Activated CD8-positive, alpha-beta T cell treated with anti-CD3 and anti-CD28 coated beads for 36 hours (primary cell): ENCODE results near the gene DNAJC6. TPM values are rescaled to one million over a fixed set of nuclear protein-coding genes. Genes with fewer than 3 reads are reported as not detected.

Experiments
- ATAC-seq: fragments of 200-7000 bp; cut with Tn5 transposase; one replicate; pipeline ENCODE4 v1.10.0; 2021; ENCODE audit warnings: mild to moderate bottlenecking, moderate library complexity
- CTCF ChIA-PET: fragments of 350-600 bp; sonication (Branson Sonifier 250); formaldehyde crosslinking; loops from one replicate; lab custom pipeline; 2021; ENCODE audit warnings: antibody characterized with exemption; lab: Charles Lee
- POLR2A ChIA-PET: fragments of 350-600 bp; sonication (Branson Sonifier 250); formaldehyde crosslinking; loops from one replicate; lab custom pipeline; 2021; ENCODE audit warnings: antibody characterized with exemption; lab: Charles Lee
- DNase-seq: peaks from one replicate; pipeline ENCODE4 v3.0.0-alpha.2; 2020
- H3K27ac Mint-ChIP-seq: one replicate; pipeline ENCODE4 v1.8.0; 2021; ENCODE audit warnings: mild to moderate bottlenecking, mixed read lengths
- H3K27me3 Mint-ChIP-seq: one replicate; pipeline ENCODE4 v1.8.0; 2021; ENCODE audit warnings: mixed read lengths
- H3K36me3 Mint-ChIP-seq: one replicate; pipeline ENCODE4 v1.8.0; 2021; ENCODE audit warnings: low read depth, mixed read lengths
- H3K4me1 Mint-ChIP-seq: one replicate; pipeline ENCODE4 v1.8.0; 2021; ENCODE audit warnings: low read depth, mixed read lengths
- H3K4me3 Mint-ChIP-seq: one replicate; pipeline ENCODE4 v1.8.0; 2021; ENCODE audit warnings: mild to moderate bottlenecking, moderate library complexity, mixed read lengths
- H3K9me3 Mint-ChIP-seq: one replicate; pipeline ENCODE4 v1.8.0; 2021; ENCODE audit warnings: mixed read lengths
- CTCF ChIP-seq: fragments of 200-600 bp; IDR thresholded peaks from one replicate; pipeline ENCODE4 v1.8.0; 2022; ENCODE audit warnings: antibody characterized with exemption, mild to moderate bottlenecking
- intact Hi-C: fragments of 100-400 bp; cut with micrococcal nuclease; formaldehyde crosslinking; loops from one replicate; pipeline ENCODE4 v1.10.0; 2022
- total RNA-seq, 2 experiments: library from RNA; stranded (reverse); gene quantifications; one replicate each; pipeline ENCODE4 v1.2.3, GENCODE V29; 2021

The DNAJC6 gene
- total RNA-seq, 2 experiments from 2014 or later = 2.1 to 2.2 TPM

- POLR2A ChIA-PET = interaction anchor here (1.2 kb wide), 1 partner anchor 25 kb away, joined by 4 read pairs; no protein-coding TSS in a partner anchor
- Mint-ChIP-seq H3K9me3 (no peaks in the 10 kb centered on the region), H3K36me3 (no peaks in the 10 kb centered on the region), H3K27ac (no peak overlapping the region), H3K4me1 (peaks cover 33% of the 10 kb centered on the region), H3K4me3 (no peak overlapping the region), H3K27me3 (peaks cover 2% of the 10 kb centered on the region)
- DNase-seq (no peak), ATAC-seq (no peak)
- no peak for TF ChIP-seq CTCF
- intact Hi-C loops = no loop called here
- CTCF ChIA-PET = no interaction called here
Observed at GRCh38 chr1:65399003-65399402, 89.7 kb downstream of the DNAJC6 start.

DNA sequence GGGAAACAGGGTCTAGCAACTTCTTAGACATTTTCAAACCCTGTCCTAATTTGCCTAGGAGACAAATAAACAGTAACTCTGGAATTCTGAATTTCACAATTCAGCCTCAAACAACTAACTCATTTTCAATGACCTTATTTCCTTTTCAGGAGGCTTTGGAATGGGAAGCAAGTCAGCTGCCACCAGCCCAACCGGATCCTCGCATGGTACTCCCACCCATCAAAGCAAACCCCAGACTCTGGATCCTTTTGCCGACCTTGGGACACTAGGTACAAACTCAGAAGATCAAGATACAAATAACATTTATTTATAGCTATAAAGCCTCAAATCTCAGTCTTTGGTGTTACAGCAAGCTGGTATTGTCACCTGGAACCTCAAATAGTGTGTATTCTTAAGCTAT is 92.3 kb downstream of the DNAJC6 start:
- H3K9me3 Mint-ChIP-seq = no peaks in the 10 kb centered on the region
- no peak overlapping the region for H3K4me3 Mint-ChIP-seq
- intact Hi-C loops = no loop called here
- no peaks in the 10 kb centered on the region for H3K36me3 Mint-ChIP-seq
- DNase-seq = no peak
- ChIA-PET POLR2A (no interaction called here), CTCF (no interaction called here)
- peaks cover 11% of the 10 kb centered on the region for H3K4me1 Mint-ChIP-seq
- no peak for TF ChIP-seq CTCF
- H3K27me3 Mint-ChIP-seq = peaks cover 7% of the 10 kb centered on the region
- H3K27ac Mint-ChIP-seq = no peak overlapping the region
- no peak for ATAC-seq

- intact Hi-C loops = no loop called here
- TF ChIP-seq CTCF = no peak
- no peak for DNase-seq
- Mint-ChIP-seq H3K27ac (no peak overlapping the region), H3K4me1 (no peaks in the 10 kb centered on the region), H3K9me3 (peaks cover 2% of the 10 kb centered on the region), H3K4me3 (no peak overlapping the region), H3K36me3 (no peaks in the 10 kb centered on the region), H3K27me3 (peaks cover 7% of the 10 kb centered on the region)
- ATAC-seq = no peak
- POLR2A ChIA-PET = no interaction called here
- CTCF ChIA-PET = interaction anchor here (0.9 to 1.5 kb wide), 2 partner anchors 12 to 14 kb away, joined by 4 to 8 read pairs; no protein-coding TSS in a partner anchor
Observed at GRCh38 chr1:65404941-65405340, 95.6 kb downstream of the DNAJC6 start.

DNA sequence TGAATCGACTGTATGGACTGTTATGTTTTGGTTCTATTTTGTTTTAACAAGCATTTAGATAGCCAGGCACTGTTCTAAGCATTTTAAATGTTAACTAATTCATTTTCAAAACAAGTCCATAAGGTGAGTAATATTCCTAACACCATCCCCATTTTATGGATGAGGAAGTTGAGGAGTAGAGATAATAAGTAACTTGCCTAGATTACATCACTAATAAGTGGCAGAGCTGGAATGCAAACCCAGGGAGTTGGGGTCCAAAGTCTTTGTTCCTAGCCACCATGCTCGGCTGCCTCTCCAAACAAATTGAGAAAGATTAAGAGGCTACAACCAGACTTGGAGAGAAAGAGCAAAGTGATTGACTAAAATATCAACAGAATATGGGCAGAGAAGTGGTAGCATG is 98.5 kb downstream of the DNAJC6 start:
- Mint-ChIP-seq H3K27ac (no peak overlapping the region), H3K9me3 (peaks cover 2% of the 10 kb centered on the region), H3K27me3 (peaks cover 8% of the 10 kb centered on the region), H3K4me1 (no peaks in the 10 kb centered on the region), H3K36me3 (no peaks in the 10 kb centered on the region), H3K4me3 (no peak overlapping the region)
- POLR2A ChIA-PET = no interaction called here
- intact Hi-C loops = no loop called here
- no peak for DNase-seq
- no peak for ATAC-seq
- CTCF ChIA-PET = no interaction called here
- TF ChIP-seq CTCF = no peak

GRCh38 chr1:65409314-65409713 is 100.0 kb downstream of the DNAJC6 start:
- Mint-ChIP-seq H3K4me3 (no peak overlapping the region), H3K4me1 (no peaks in the 10 kb centered on the region), H3K27ac (no peak overlapping the region), H3K27me3 (peaks cover 6% of the 10 kb centered on the region), H3K36me3 (no peaks in the 10 kb centered on the region), H3K9me3 (peaks cover 2% of the 10 kb centered on the region)
- POLR2A ChIA-PET = interaction anchor here (1.3 kb wide), 1 partner anchor 10 kb away, joined by 3 read pairs; no protein-coding TSS in a partner anchor
- intact Hi-C loops = no loop called here
- CTCF ChIA-PET = interaction anchor here (0.6 to 1.1 kb wide), 3 partner anchors 8 to 22 kb away, joined by 3 read pairs; no protein-coding TSS in a partner anchor
- DNase-seq (no peak), ATAC-seq (no peak)
- no peak for TF ChIP-seq CTCF
